Heart left ventricle (tissue), 16 donors: ENCODE measurements around the gene RNF212. TPM values are rescaled to one million over a fixed set of nuclear protein-coding genes. Genes with fewer than 3 reads are reported as not detected.

Source experiments
- ATAC-seq, 4 donors: fragments of 200-7000 bp; cut with Tn5 transposase; one replicate each; pipeline ENCODE4 v1.9.1; 2020 to 2022; ENCODE audit warnings: moderate library complexity in 4 of 4, mild to moderate bottlenecking in 3 of 4, moderate number of reproducible peaks in 1 of 4
- DNase-seq, 5 donors: peaks; one replicate each; pipeline ENCODE4 v3.0.0-alpha.2; 2020
- H3K27ac ChIP-seq, 12 donors: fragments of 200-600 bp; sonication (generic) in 4 of 12; one replicate each; pipeline versions ENCODE4 v1.5.0 to v1.8.0; 2016 to 2022; ENCODE audit warnings: mild to moderate bottlenecking in 2 of 12
- H3K27me3 ChIP-seq, 9 donors: fragments of 200-600 bp; sonication (generic) in 2 of 9; one replicate each; pipeline versions ENCODE4 v1.5.1 to v1.8.0; 2016 to 2022; ENCODE audit warnings: mild to moderate bottlenecking in 3 of 9
- H3K36me3 ChIP-seq, 9 donors: fragments of 200-600 bp; sonication (generic) in 2 of 9; one replicate each; pipeline versions ENCODE4 v1.5.0 to v1.8.0; 2018 to 2022; ENCODE audit warnings: mild to moderate bottlenecking in 2 of 9
- H3K4me1 ChIP-seq, 12 donors: fragments of 200-600 bp; sonication (generic) in 4 of 12; one replicate each; pipeline versions ENCODE4 v1.5.0 to v1.8.0; 2016 to 2022; ENCODE audit warnings: mild to moderate bottlenecking in 3 of 12
- H3K4me3 ChIP-seq, 12 donors: fragments of 200-600 bp; sonication (generic) in 4 of 12; one replicate each; pipeline versions ENCODE4 v1.5.0 to v1.8.0; 2017 to 2022; ENCODE audit warnings: mild to moderate bottlenecking in 9 of 12, moderate library complexity in 4 of 12
- H3K9me3 ChIP-seq, 12 donors: fragments of 200-600 bp; sonication (generic) in 4 of 12; one replicate each; pipeline versions ENCODE4 v1.5.0 to v1.8.0; 2016 to 2022; ENCODE audit warnings: mild to moderate bottlenecking in 1 of 12
- CTCF ChIP-seq, 12 donors: fragments of 200-600 bp; sonication (generic) in 4 of 12; IDR thresholded peaks; one replicate each; pipeline versions ENCODE4 v1.5.0 to v1.8.0; 2018 to 2022; ENCODE audit warnings: antibody characterized with exemption in 12 of 12, mild to moderate bottlenecking in 5 of 12
- POLR2A ChIP-seq, 2 donors: fragments of 450-650 bp; IDR thresholded peaks; one replicate each; pipeline ENCODE4 v1.6.1; 2017; ENCODE audit warnings: antibody characterized with exemption in 2 of 2, mild to moderate bottlenecking in 2 of 2, moderate library complexity in 2 of 2
- WGBS, 4 donors: extraction: QIAGEN DNeasy Blood & Tissue Kit in 2 of 4; methylation state at CpG; one replicate each; pipeline versions ENCODE4 v1.1.5 to v1.1.7; 2013 to 2018; 5-methylcytosine and 5-hydroxymethylcytosine counted together
- intact Hi-C, 10 donors: fragments of 100-400 bp; cut with DNase I; formaldehyde crosslinking; loops; one replicate each; pipeline versions ENCODE4 v1.11.1 to v1.14.2; 2022
- polyA plus RNA-seq, 2 donors: library from polyadenylated mRNA; stranded (reverse); fragments of 200-250 nt; gene quantifications; one replicate each; pipeline ENCODE4 v1.2.3, GENCODE V29; 2013
- total RNA-seq, 9 donors: library from RNA; depleted of rRNA in 2 of 9; stranded (reverse); fragments of >200 nt in 2 of 9; fragmentation: NEBNext Ultra II Directional in 3 of 9; extraction: Animal tissue kit (Norgen Biotek cat#: 25700) in 3 of 9; gene quantifications; one replicate each; pipeline versions ENCODE4 v1.1.0 to v1.2.4, GENCODE V29; 2016 to 2023
- donor health status: ischemic (EF 13 %, LVEDD 7.1; RV severe dilation, severe dysfunction).
- donor health status: healthy with polysubstance abuse.
- donor health status: DM: no; HTN: yes; CAD: no.
- donor health status: DM: no; HTN: no; CAD: no.
- donor health status: ischemic (EF 25% LVEDD 6.9; RV normal size, moderate dysfunction).
- donor health status: ischemic (EF 25% LVEDD 5.7; RV mildly dilated, moderate dysfunction).
- donor health status: healthy.
- donor health status: DM: yes; HTN: yes; CAD: no.
- donor health status: ischemic (EF 35%, LVEDD 5.7; RV mildly dilated, moderate dysfunction).
- donor health status: nonischemic (EF 11% LVEDD 7.7; RV severe dilation, severe dysfunction).
- donor health status: DM: yes; HTN: yes; CAD: no.
- donor health status: PGD.
- donor health status: ischemic (EF 29% LVEDD 5.4; RV normal size, mild dysfunction).
- donor health status: nonischemic (EF 23%, LVEDD 6.1; RV moderate dilation, normal function).

Gene RNF212
- total and polyA plus RNA-seq, 11 donors, result 0.25 to 1.6 (median 0.48) TPM; not detected in 4

DNA sequence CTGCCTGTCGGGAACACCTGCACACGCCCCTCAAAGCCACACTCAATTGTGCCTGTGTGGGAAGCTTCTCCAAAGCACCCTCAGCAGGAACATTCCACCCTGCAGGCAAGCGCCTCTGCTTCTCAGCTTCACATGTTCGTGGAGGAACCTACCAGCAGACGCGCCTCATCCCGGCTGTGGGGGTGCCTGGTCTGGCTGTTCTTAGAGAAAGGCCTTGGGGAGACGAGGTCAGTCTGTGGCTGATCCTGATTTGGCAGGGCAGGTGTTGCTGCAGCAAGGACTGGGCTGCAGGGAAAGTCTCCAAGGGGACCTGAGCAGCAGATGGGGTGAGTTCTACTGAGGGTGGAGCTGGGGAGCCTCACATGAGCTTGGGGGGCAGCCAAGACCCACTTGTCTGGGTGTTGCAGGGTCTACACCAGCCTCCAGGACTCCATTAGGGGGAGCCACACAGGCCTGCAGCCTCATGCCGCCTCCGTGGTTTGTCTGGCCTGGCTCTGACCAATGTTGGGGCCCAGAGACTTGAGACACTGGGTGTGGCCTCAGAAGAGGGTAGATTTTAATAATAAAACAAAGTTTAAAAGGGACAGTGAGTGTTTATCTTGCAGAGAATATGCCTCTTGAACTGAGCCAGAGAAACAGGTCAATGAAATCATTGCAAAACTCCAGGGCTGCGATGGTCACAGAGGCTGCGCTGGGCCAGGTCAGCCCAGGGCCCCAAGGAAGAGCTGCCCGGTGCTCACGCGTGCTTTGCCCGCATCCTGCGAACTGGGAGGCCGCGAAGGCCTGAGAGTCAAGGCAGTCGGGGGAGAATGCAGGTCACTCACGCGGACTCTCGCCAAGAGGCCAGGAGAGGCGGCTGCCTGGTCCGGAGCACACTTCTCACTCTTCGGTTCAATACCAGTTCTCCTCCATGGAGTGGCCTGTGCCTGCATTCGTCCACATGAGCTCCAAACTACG is 21.1 kb downstream of the RNF212 start:
- no peak overlapping the region for H3K4me3 ChIP-seq
- H3K4me1 ChIP-seq, result no peaks in the 10 kb centered on the region
- 83 to 91% (median 87%) methylated on average over 27 to 28 of the region's 28 CpGs for WGBS, 4 donors
- H3K9me3 ChIP-seq, result peaks cover 0 to 4% (median 0%) of the 10 kb centered on the region in 12 donors
- H3K27ac ChIP-seq, result no peak overlapping the region
- no peaks in the 10 kb centered on the region for H3K36me3 ChIP-seq
- ATAC-seq (no peak), DNase-seq (no peak)
- peaks cover 0 to 4% (median 0%) of the 10 kb centered on the region in 9 donors for H3K27me3 ChIP-seq
- intact Hi-C loops, result no loop called here
- no peak for TF ChIP-seq CTCF (IDR thresholded peaks at IDR 0.05)
- TF ChIP-seq POLR2A (IDR thresholded peaks at IDR 0.05), result no peak

- WGBS, 4 donors, result 87 to 94% (median 90%) methylated on average over 3 to 10 of the region's 10 CpGs
- Histone ChIP-seq H3K4me3 (no peak overlapping the region), H3K27me3 (peaks cover 0 to 4% (median 0%) of the 10 kb centered on the region in 9 donors), H3K4me1 (no peaks in the 10 kb centered on the region), H3K9me3 (peaks cover 0 to 4% (median 0%) of the 10 kb centered on the region in 12 donors), H3K36me3 (no peaks in the 10 kb centered on the region), H3K27ac (no peak overlapping the region)
- ATAC-seq, result peak in 1 of 4 donors; percentile 16
- no peak for TF ChIP-seq POLR2A (IDR thresholded peaks at IDR 0.05)
- no peak for TF ChIP-seq CTCF (IDR thresholded peaks at IDR 0.05)
- DNase-seq, result no peak
- intact Hi-C loops, result no loop called here
These were observed 21.8 kb downstream of the RNF212 start for GRCh38 chr4:1091561-1091995.

GRCh38 chr4:1090465-1091440 is 22.6 kb downstream of the RNF212 start:
- Histone ChIP-seq H3K9me3 (peaks cover 0 to 4% (median 0%) of the 10 kb centered on the region in 12 donors), H3K27ac (no peak overlapping the region), H3K4me1 (no peaks in the 10 kb centered on the region), H3K4me3 (no peak overlapping the region), H3K27me3 (peaks cover 0 to 6% (median 0%) of the 10 kb centered on the region in 9 donors), H3K36me3 (no peaks in the 10 kb centered on the region)
- DNase-seq, result no peak
- no peak for ATAC-seq
- no peak for TF ChIP-seq CTCF (IDR thresholded peaks at IDR 0.05)
- TF ChIP-seq POLR2A (IDR thresholded peaks at IDR 0.05), result no peak
- intact Hi-C loops, result no loop called here
- WGBS, 4 donors, result 75 to 88% (median 83%) methylated on average over 9 to 10 of the region's 10 CpGs
